SK-MEL-5 (cell line): ENCODE results near the gene RASL12. TPM values are rescaled to one million over a fixed set of nuclear protein-coding genes. Genes with fewer than 3 reads are reported as not detected.
"Not testable (repeated sequence)": the region's sequence is repeated elsewhere in the genome, so short reads cannot be mapped to it uniquely, and the experiment has no call there.

Experiments
- DNase-seq: peaks from one replicate; pipeline ENCODE4 v3.0.0-alpha.2; 2016; ENCODE audit warnings: low read depth, low spot score
- in situ Hi-C: cut with HindIII; loops from 2 replicates; pipeline ENCODE4 v1.10.0; 2016; ENCODE audit warnings: low sequenced_read_pairs, high pct_unique_total_duplicates, low pct_unique_long_range_greater_than_20kb
- polyA plus RNA-seq, 2 experiments: library from polyadenylated mRNA; depleted of rRNA; stranded (reverse); fragments of >200 nt; gene quantifications; 2 replicates each; pipeline ENCODE4 v1.2.3, GENCODE V29; 2015
- total RNA-seq: library from RNA; depleted of rRNA; stranded (reverse); fragments of >200 nt; shearing (Covaris generic); gene quantifications from 2 replicates; pipeline ENCODE4 v1.2.3, GENCODE V29; 2014; rRNA removed

RASL12 gene
- not detected in 2 replicates for total RNA-seq
- polyA plus RNA-seq (2015; cell fraction: cytosol; rRNA removed) = 0.07 TPM in 1 of 2 replicates, not detected in the other
- polyA plus RNA-seq (2015; cell fraction: nucleus; rRNA removed) = not detected in 2 replicates

- DNase-seq = no peak
- in situ Hi-C loops = no loop called here
Measured at GRCh38 chr15:65067645-65068402, at the start of gene RASL12. Gene RASL12, minus strand, starts transcription at chr15:65067991. Its CDS starts 156 bp downstream, at chr15:65067835.

GRCh38 chr15:65115542-65115941, 47.8 kb upstream of the RASL12 start:
- DNase-seq = peak; percentile 97
- in situ Hi-C loops = no loop called here

- in situ Hi-C loops = no loop called here
- peak; percentile 85 for DNase-seq
Measured at GRCh38 chr15:65115086-65115485, 47.3 kb upstream of the RASL12 start, which contains the start of gene UBAP1L. Gene UBAP1L, minus strand, starts transcription at chr15:65115200. Its CDS starts 8,985 bp downstream, at chr15:65106215.

- in situ Hi-C loops = no loop called here
Measured at GRCh38 chr15:65110676-65111292, 43.0 kb upstream of the RASL12 start.

DNA sequence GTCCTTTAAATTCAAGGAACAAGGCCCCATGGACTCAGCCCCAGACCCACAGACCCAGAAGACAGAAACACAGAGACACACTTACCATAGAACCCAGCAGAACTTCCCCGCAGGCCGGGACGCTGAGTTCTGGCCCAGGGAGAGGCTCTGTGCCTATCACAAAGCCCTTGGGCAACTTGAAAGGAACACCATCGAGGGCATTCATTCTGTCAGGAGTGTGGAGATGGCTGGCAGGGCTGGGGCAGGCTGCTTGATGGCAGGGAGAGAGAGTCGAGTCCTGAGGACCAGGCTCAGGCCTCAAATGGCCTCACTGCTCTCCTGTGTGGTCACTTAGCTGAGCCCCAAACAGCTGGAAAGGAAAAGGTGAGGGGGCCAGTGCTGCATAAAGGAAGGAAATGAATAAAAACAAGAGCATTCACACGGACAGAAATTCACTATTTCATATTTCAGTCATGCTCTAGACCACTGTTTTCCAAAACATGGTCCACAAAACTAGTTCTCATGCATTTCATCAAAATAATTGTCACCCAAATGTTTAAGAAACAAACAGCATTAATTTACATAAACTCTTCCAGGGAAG, 38.3 kb upstream of the RASL12 start:
- no peak for DNase-seq
- in situ Hi-C loops = no loop called here

More at GRCh38 chr15:65110676-65111292, 43.0 kb upstream of the RASL12 start:
- DNase-seq = peak; percentile 98

DNA sequence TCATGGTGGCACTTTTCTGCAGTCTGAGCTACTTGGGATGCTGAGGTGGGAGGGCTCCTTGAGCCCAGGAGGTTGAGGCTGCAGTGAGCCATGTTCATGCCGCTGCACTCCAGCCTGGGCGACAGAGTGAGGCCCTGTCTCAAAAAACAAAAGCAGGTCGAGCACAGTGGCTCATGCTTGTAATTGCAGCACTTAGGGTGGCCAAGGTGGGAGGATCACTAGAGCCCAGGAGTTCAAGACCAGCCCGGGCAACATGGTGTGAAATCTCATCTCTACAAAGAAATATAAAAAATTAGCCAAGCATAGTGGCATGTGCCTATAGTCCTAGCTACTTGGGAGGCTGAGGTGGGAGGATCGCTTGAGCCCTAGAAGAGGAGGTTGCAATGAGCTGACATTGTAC, 37.2 kb upstream of the RASL12 start:
- in situ Hi-C loops = no loop called here

GRCh38 chr15:65102912-65103311, 35.1 kb upstream of the RASL12 start:
- no peak for DNase-seq
- in situ Hi-C loops = no loop called here

More for the DNA sequence above, 37.2 kb upstream of the RASL12 start:
- DNase-seq = no peak

GRCh38 chr15:65101891-65102708, 34.3 kb upstream of the RASL12 start:
- in situ Hi-C loops = no loop called here
- DNase-seq = no peak

- in situ Hi-C loops = no loop called here
- DNase-seq = peak; percentile 80
Measured at GRCh38 chr15:65101411-65101890, 33.7 kb upstream of the RASL12 start.

- no peak for DNase-seq
- in situ Hi-C loops = no loop called here
Measured at GRCh38 chr15:65100442-65100841, 32.7 kb upstream of the RASL12 start.

GRCh38 chr15:65099801-65100200, 32.0 kb upstream of the RASL12 start:
- in situ Hi-C loops, DNase-seq: not testable (repeated sequence)

- in situ Hi-C loops = no loop called here
- no peak for DNase-seq
Measured at GRCh38 chr15:65099336-65099735, 31.5 kb upstream of the RASL12 start.

- in situ Hi-C loops = no loop called here
- DNase-seq = no peak
Measured at GRCh38 chr15:65097651-65098263, 30.0 kb upstream of the RASL12 start.

GRCh38 chr15:65096481-65097385, 28.9 kb upstream of the RASL12 start:
- DNase-seq = no peak
- in situ Hi-C loops = no loop called here

GRCh38 chr15:65095747-65096104, 27.9 kb upstream of the RASL12 start:
- in situ Hi-C loops = no loop called here
- DNase-seq = no peak

- in situ Hi-C loops = no loop called here
- no peak for DNase-seq
Measured at GRCh38 chr15:65095011-65095746, 27.4 kb upstream of the RASL12 start.
